Suprapubic skin (tissue), 4 donors: Measurements from ENCODE around the gene AKT2. TPM values are rescaled to one million over a fixed set of nuclear protein-coding genes. Genes with fewer than 3 reads are reported as not detected.

Source experiments
- DNase-seq, 2 donors: peaks; one replicate each; pipeline ENCODE4 v3.0.0-alpha.2; 2019; ENCODE audit warnings: low spot score in 2 of 2
- H3K27ac ChIP-seq: fragments of 200-600 bp; sonication (generic); one replicate; pipeline ENCODE4 v1.5.1; 2019
- H3K27me3 ChIP-seq: fragments of 200-600 bp; sonication (generic); one replicate; pipeline ENCODE4 v1.5.1; 2019
- H3K36me3 ChIP-seq: fragments of 200-600 bp; sonication (generic); one replicate; pipeline ENCODE4 v1.5.1; 2019
- H3K4me1 ChIP-seq: fragments of 200-600 bp; sonication (generic); one replicate; pipeline ENCODE4 v1.5.1; 2019
- H3K4me3 ChIP-seq: fragments of 200-600 bp; sonication (generic); one replicate; pipeline ENCODE4 v1.5.1; 2019; ENCODE audit warnings: mild to moderate bottlenecking
- H3K9me3 ChIP-seq: fragments of 200-600 bp; sonication (generic); one replicate; pipeline ENCODE4 v1.5.1; 2019
- CTCF ChIP-seq, 2 donors: fragments of 200-600 bp in 1 of 2; fragments of 450-650 bp in 1 of 2; sonication (generic) in 1 of 2; IDR thresholded peaks; one replicate each; pipeline ENCODE4 v1.5.1; 2016 to 2019; ENCODE audit warnings: antibody characterized with exemption in 2 of 2, mild to moderate bottlenecking in 1 of 2, moderate library complexity in 1 of 2
- EP300 ChIP-seq: sonication (generic); formaldehyde crosslinking; IDR thresholded peaks from one replicate; pipeline ENCODE4 v1.6.1; 2017; ENCODE audit warnings: antibody characterized with exemption
- POLR2A ChIP-seq, 2 donors: fragments of 450-650 bp; IDR thresholded peaks; one replicate each; pipeline ENCODE4 v1.6.1; 2017; ENCODE audit warnings: antibody characterized with exemption in 2 of 2, mild to moderate bottlenecking in 2 of 2, moderate library complexity in 2 of 2
- POLR2AphosphoS5 ChIP-seq, 3 donors: sonication (generic); formaldehyde crosslinking; IDR thresholded peaks; one replicate each; pipeline ENCODE4 v1.6.1; 2017; ENCODE audit warnings: antibody characterized with exemption in 3 of 3
- WGBS: methylation state at CpG from one replicate; pipeline ENCODE4 v1.1.5; 2018; 5-methylcytosine and 5-hydroxymethylcytosine counted together
- total RNA-seq, 4 donors: library from RNA; depleted of rRNA; stranded (reverse); fragments of >200 nt; gene quantifications; one replicate each; pipeline ENCODE4 v1.1.0, GENCODE V29; 2016

AKT2 gene
- total RNA-seq, 4 donors from 2014 or later = 76.4 to 146 (median 92.3) TPM

GRCh38 chr19:40184273-40184672 lies 100.9 kb downstream of the AKT2 start:
- Histone ChIP-seq H3K4me1 (no peaks in the 10 kb centered on the region), H3K4me3 (no peak overlapping the region), H3K36me3 (no peaks in the 10 kb centered on the region), H3K9me3 (no peaks in the 10 kb centered on the region), H3K27me3 (peaks cover 2% of the 10 kb centered on the region), H3K27ac (no peak overlapping the region)
- no peak for TF ChIP-seq EP300
- TF ChIP-seq CTCF (IDR thresholded peaks at IDR 0.05) = no peak
- TF ChIP-seq POLR2A (IDR thresholded peaks at IDR 0.05) = no peak
- TF ChIP-seq POLR2AphosphoS5 (IDR thresholded peaks at IDR 0.05) = no peak
- 88% methylated on average over 1 of the region's 1 CpG for WGBS
- DNase-seq = no peak

Other genes starting within 250 kb of the AKT2 start
- gene ZNF780B, start 229.1 kb downstream of the AKT2 start, total RNA-seq = 1 to 10 TPM; 5.4 to 9.8 (median 8.5) TPM
- 10 to 100 TPM in 2 of 4 donors, 1 to 10 TPM in 2; 2.2 to 21.1 (median 7.8) TPM for gene ZNF780A, start 194.4 kb downstream of the AKT2 start, total RNA-seq
- 10 to 100 TPM; 11.0 to 20.4 (median 17.1) TPM for gene MAP3K10, start 93.9 kb downstream of the AKT2 start, total RNA-seq
- gene TTC9B, start 67.0 kb downstream of the AKT2 start, total RNA-seq = not detected
- gene CCNP, start 58.7 kb downstream of the AKT2 start, total RNA-seq = under 1 TPM in 1 of 4 donors, not detected in 3; 0.26 TPM
- gene C19orf47, start 63.1 kb upstream of the AKT2 start, total RNA-seq = 10 to 100 TPM; 14.8 to 34.9 (median 16.3) TPM
- 100 to 1,000 TPM; 173 to 231 (median 202) TPM for gene PLD3, start 63.4 kb upstream of the AKT2 start, total RNA-seq
- gene HIPK4, start 104.8 kb upstream of the AKT2 start, total RNA-seq = under 1 TPM in 3 of 4 donors, not detected in 1; 0.21 to 0.47 (median 0.42) TPM
- gene PRX, start 128.0 kb upstream of the AKT2 start, total RNA-seq = 1 to 10 TPM; 4.1 to 7.3 (median 4.8) TPM
- 10 to 100 TPM in 3 of 4 donors, 1 to 10 TPM in 1; 8.5 to 33.9 (median 20.6) TPM for gene SERTAD1, start 140.6 kb upstream of the AKT2 start, total RNA-seq
- 10 to 100 TPM; 16.4 to 29.8 (median 19.1) TPM for gene SERTAD3, start 159.0 kb upstream of the AKT2 start, total RNA-seq
- 100 to 1,000 TPM; 117 to 172 (median 142) TPM for gene BLVRB, start 180.4 kb upstream of the AKT2 start, total RNA-seq
- gene SPTBN4, start 181.7 kb upstream of the AKT2 start, total RNA-seq = 1 to 10 TPM in 1 of 4 donors, under 1 TPM in 3; 0.30 to 1.2 (median 0.71) TPM